Measurements from ENCODE around the gene SKI. TPM values are rescaled to one million over a fixed set of nuclear protein-coding genes. Genes with fewer than 3 reads are reported as not detected.
A peak's percentile ranks its signal among the peaks of the same experiment; 100 is the strongest.

The SKI gene
- total and polyA plus RNA-seq, 2 of the 8 experiments (the other 6 are each of a cell fraction or from before 2014, with no cell fraction given), result 8.3 to 87.6 TPM

DNA sequence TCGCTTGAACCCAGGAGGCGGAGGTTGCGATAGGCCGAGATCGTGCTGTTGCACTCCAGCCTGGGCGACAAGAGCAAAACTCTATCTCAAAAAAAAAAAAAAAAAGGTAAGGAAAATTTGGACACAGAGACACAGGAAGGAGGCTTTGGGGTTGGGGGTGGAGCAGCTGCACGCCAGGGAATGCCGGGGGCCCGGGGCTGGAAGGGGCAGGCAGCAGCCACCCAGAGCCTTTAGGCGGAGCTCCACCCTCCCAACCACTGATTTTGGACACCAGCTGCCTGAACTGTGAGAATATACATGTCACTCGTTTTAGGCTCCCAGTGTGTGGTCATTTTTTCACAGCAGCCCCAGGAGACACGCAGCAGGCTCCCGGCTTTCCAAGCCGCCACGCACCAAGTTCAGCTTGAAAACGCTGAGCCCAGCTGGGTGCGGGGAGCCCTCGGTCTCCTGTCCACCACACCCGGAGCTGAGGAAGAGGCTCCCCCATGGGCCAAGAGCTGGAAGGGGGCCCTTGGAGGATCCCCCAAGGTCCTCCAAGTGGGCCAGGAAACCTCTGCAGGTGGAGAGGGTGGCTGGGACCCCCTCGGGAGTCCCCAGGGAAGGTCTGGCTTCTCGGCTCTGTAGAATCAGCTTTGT, 27.7 kb upstream of the SKI start:
- no peak overlapping the region for H3K27ac ChIP-seq (ENCODE audit: low read depth, low read length)
- CTCF ChIA-PET (ENCODE audit: partially characterized antibody), result interaction anchor here (0.6 to 14.1 kb wide), 6 partner anchors 21 to 207 kb away, joined by 3 to 154 read pairs (median 6); no protein-coding TSS in a partner anchor
- no peak for DNase-seq (ENCODE audit: low read depth in 1 of 2, low spot score in 2 of 2)
- TF ChIP-seq RAD21 (IDR thresholded peaks at IDR 0.05 in 1 of 2, conservative IDR thresholded peaks at IDR 0.05 in 1 of 2; ENCODE audit: low read depth in 2 of 2, low read length in 2 of 2) (no peak), CHD1 (IDR thresholded peaks at IDR 0.05; ENCODE audit: low read depth, low read length) (no peak), PHF8 (conservative IDR thresholded peaks at IDR 0.05; ENCODE audit: low read depth, low read length) (no peak), RNF2 (IDR thresholded peaks at IDR 0.05; ENCODE audit: borderline replicate concordance, low read depth, low read length, missing control alignments, poor library complexity, severe bottlenecking) (no peak), HDAC2 (IDR thresholded peaks at IDR 0.05; ENCODE audit: borderline replicate concordance in 1 of 2, low read depth in 2 of 2, low read length in 2 of 2) (no peak), TEAD4 (IDR thresholded peaks at IDR 0.05; ENCODE audit: low read depth, low read length) (no peak), NANOG (IDR thresholded peaks at IDR 0.05; ENCODE audit: insufficient read depth, low read depth, low read length, poor library complexity, severe bottlenecking) (no peak), POLR2A (IDR thresholded peaks at IDR 0.05; ENCODE audit: control extremely low read depth in 1 of 2, low read depth in 2 of 2, low read length in 2 of 2) (no peak), CREB1 (IDR thresholded peaks at IDR 0.05) (no peak), RBBP5 (IDR thresholded peaks at IDR 0.05; ENCODE audit: borderline replicate concordance, low read depth, low read length) (no peak), CBX8 (IDR thresholded peaks at IDR 0.05; ENCODE audit: borderline replicate concordance, low read depth, low read length) (no peak)

More for the DNA sequence above, 27.7 kb upstream of the SKI start:
- H3K9ac ChIP-seq (replicated peaks in 1 of 4; ENCODE audit: extremely low read depth in 1 of 4, low read depth in 3 of 4, low read length in 3 of 4), result no peak overlapping the region
- H3K4ac ChIP-seq (replicated peaks; ENCODE audit: insufficient read length, low read depth, low read length), result no peak overlapping the region
- H2BK15ac ChIP-seq (ENCODE audit: low read length), result 0 out of 2 replicates have a peak overlapping the region, but pooled peaks have one; percentile 29
- no peak overlapping the region for H4K91ac ChIP-seq (replicated peaks; ENCODE audit: insufficient read length, low read length)
- POLR2A ChIA-PET (ENCODE audit: partially characterized antibody), result interaction anchor here (0.9 to 1.2 kb wide), 3 partner anchors 40 to 202 kb away, joined by 3 to 4 read pairs (median 3); no protein-coding TSS in a partner anchor
- H3K9me3 ChIP-seq (ENCODE audit: insufficient read depth in 2 of 2, low read depth in 1 of 2, low read length in 1 of 2), result no peaks in the 10 kb centered on the region
- H3K4me1 ChIP-seq (replicated peaks in 1 of 4; ENCODE audit: control insufficient read depth in 3 of 4, insufficient read depth in 4 of 4, low read length in 3 of 4), result peaks cover 0 to 14% (median 8%) of the 10 kb centered on the region in 4 experiments; a peak in 6 of 7 replicates
- H3K56ac ChIP-seq (replicated peaks; ENCODE audit: insufficient read length, low read depth, low read length), result no peak overlapping the region
- H3K27me3 ChIP-seq (replicated peaks in 1 of 4; ENCODE audit: control insufficient read depth in 3 of 4, extremely low read depth in 1 of 4, insufficient read depth in 3 of 4, low read length in 3 of 4), result no peaks in the 10 kb centered on the region
- H4K5ac ChIP-seq (ENCODE audit: insufficient read length, low read depth, low read length), result no peak overlapping the region
- H3K36me3 ChIP-seq (ENCODE audit: control insufficient read depth in 2 of 4, insufficient read depth in 4 of 4, low read length in 3 of 4), result no peaks in the 10 kb centered on the region
- no peak overlapping the region for H2BK12ac ChIP-seq (ENCODE audit: low read depth, low read length)
- no peak overlapping the region for H3K4me3 ChIP-seq (ENCODE audit: extremely low read depth in 1 of 4, insufficient read depth in 2 of 4, low read depth in 3 of 4, low read length in 4 of 4)
- H2AK5ac ChIP-seq (ENCODE audit: low read depth, low read length), result no peak overlapping the region
- no peak overlapping the region for H3K18ac ChIP-seq (ENCODE audit: extremely low read depth, low read length)
- no peaks in the 10 kb centered on the region for H4K20me1 ChIP-seq (replicated peaks in 1 of 2; ENCODE audit: control insufficient read depth in 1 of 2, insufficient read depth in 2 of 2, low read length in 2 of 2)
- H3K4me2 ChIP-seq (ENCODE audit: insufficient read depth in 1 of 2, low read depth in 2 of 2, low read length in 2 of 2), result no peak overlapping the region
- no peak for FAIRE-seq
- peaks cover 6% of the 10 kb centered on the region for H3K23me2 ChIP-seq (ENCODE audit: low read depth, low read length)
- no peak overlapping the region for H2BK5ac ChIP-seq (ENCODE audit: low read depth, low read length)
- H3K14ac ChIP-seq (ENCODE audit: insufficient read length), result no peak overlapping the region
- H3K23ac ChIP-seq (ENCODE audit: insufficient read length), result no peak overlapping the region
- no peak overlapping the region for H2BK120ac ChIP-seq (replicated peaks; ENCODE audit: low read depth, low read length)
- WGBS, 2 experiments (ENCODE audit: extremely low coverage in 1 of 2, insufficient coverage in 1 of 2, insufficient read length in 1 of 2, insufficient replicate concordance in 2 of 2, low coverage in 1 of 2, low lambda C conversion rate in 2 of 2, missing lambda C conversion rate in 1 of 2), result 91% methylated on average over 20 of the region's 21 CpGs; no CpG with 5 or more reads in 1 of the 2 experiments
- H4K8ac ChIP-seq (ENCODE audit: extremely low read depth, insufficient read depth, low read length), result peak overlapping the region; percentile 71
- no peak overlapping the region for H2AFZ ChIP-seq (ENCODE audit: low read length)
- no peak overlapping the region for H2BK20ac ChIP-seq (ENCODE audit: low read length)
- no peaks in the 10 kb centered on the region; the same call in 1 of the 2 replicates for H3K79me1 ChIP-seq (ENCODE audit: low read depth, low read length)
- no peaks in the 10 kb centered on the region for H3K79me2 ChIP-seq (ENCODE audit: control insufficient read depth in 1 of 2, insufficient read depth in 2 of 2, low read length in 2 of 2)

Data from H1 (cell line).